Gastroesophageal sphincter (tissue), 3 donors: ENCODE results near the gene PRKN.

Experiments
- CTCF ChIP-seq, 4 experiments: fragments of 200-600 bp in 2 of 4; fragments of 450-650 bp in 2 of 4; sonication (generic) in 1 of 4; IDR thresholded peaks; one replicate each; pipeline ENCODE4 v1.5.1; 2017 to 2019; ENCODE audit warnings: antibody characterized with exemption in 4 of 4, mild to moderate bottlenecking in 2 of 4, moderate library complexity in 2 of 4
- POLR2A ChIP-seq, 2 donors: fragments of 450-650 bp; IDR thresholded peaks; one replicate each; pipeline ENCODE4 v1.6.1; 2017; ENCODE audit warnings: antibody characterized with exemption in 2 of 2, mild to moderate bottlenecking in 2 of 2, moderate library complexity in 1 of 2

- TF ChIP-seq CTCF (IDR thresholded peaks at IDR 0.05) (no peak), POLR2A (IDR thresholded peaks at IDR 0.05) (no peak)
Measured at GRCh38 chr6:162245830-162246420, 481.6 kb downstream of the PRKN start.
